H1 (cell line): ENCODE measurements around the gene BRCC3. TPM values are rescaled to one million over a fixed set of nuclear protein-coding genes. Genes with fewer than 3 reads are reported as not detected.

Source experiments
- CTCF ChIA-PET: fragments of 300-600 bp; sonication (Branson Sonifier 250); formaldehyde crosslinking; loops from one replicate; lab custom pipeline; 2021; ENCODE audit not compliant: partially characterized antibody; lab: Charles Lee
- POLR2A ChIA-PET: fragments of 300-600 bp; sonication (Branson Sonifier 250); formaldehyde crosslinking; loops from one replicate; lab custom pipeline; 2021; ENCODE audit warnings: inconsistent platforms; ENCODE audit not compliant: partially characterized antibody; lab: Charles Lee
- DNase-seq, 2 experiments: peaks; one replicate each; pipeline versions ENCODE4 v3.0.0 to v3.0.0-alpha.2; 2010 to 2022; ENCODE audit warnings: low spot score in 2 of 2, low read depth in 1 of 2, mixed read lengths in 1 of 2
- FAIRE-seq: peaks from 2 replicates; lab custom pipeline; 2011; peaks lifted over from hg19 to GRCh38; lab: Jason Lieb, UNC
- H2AFZ ChIP-seq: 2 replicates; pipeline ENCODE4 v1.8.1; 2012; ENCODE audit warnings: low read length, inconsistent platforms
- H2AK5ac ChIP-seq: 2 replicates; pipeline ENCODE4 v1.6.1; 2013; ENCODE audit warnings: low read depth, low read length
- H2BK120ac ChIP-seq: replicated peaks from 2 replicates; pipeline ENCODE3; 2013; ENCODE audit warnings: low read depth, low read length, inconsistent platforms
- H2BK12ac ChIP-seq: 2 replicates; pipeline ENCODE4 v1.6.1; 2013; ENCODE audit warnings: low read depth, low read length
- H2BK15ac ChIP-seq: 2 replicates; pipeline ENCODE4 v1.6.1; 2013; ENCODE audit warnings: low read length
- H2BK20ac ChIP-seq: 2 replicates; pipeline ENCODE4 v1.6.1; 2013; ENCODE audit warnings: low read length
- H2BK5ac ChIP-seq: 2 replicates; pipeline ENCODE4 v1.6.1; 2013; ENCODE audit warnings: low read depth, low read length
- H3K14ac ChIP-seq: 2 replicates; pipeline ENCODE4 v1.6.1; 2013; ENCODE audit warnings: inconsistent platforms; ENCODE audit not compliant: insufficient read length
- H3K18ac ChIP-seq: 2 replicates; pipeline ENCODE4 v1.6.1; 2013; ENCODE audit warnings: low read length; ENCODE audit errors: extremely low read depth
- H3K23ac ChIP-seq: 2 replicates; pipeline ENCODE4 v1.6.1; 2013; ENCODE audit warnings: inconsistent platforms; ENCODE audit not compliant: insufficient read length
- H3K23me2 ChIP-seq: 2 replicates; pipeline ENCODE4 v1.6.1; 2013; ENCODE audit warnings: low read depth, low read length
- H3K27ac ChIP-seq: 2 replicates; pipeline ENCODE4 v1.6.1; 2011; ENCODE audit warnings: low read depth, low read length, inconsistent platforms
- H3K27me3 ChIP-seq, 4 experiments: replicated peaks in 1 of 4; 1 replicate in 1 of 4; 2 replicates in 3 of 4; pipeline versions ENCODE4 v1.6.1 to v1.8.1; 2011 to 2013; ENCODE audit warnings: low read length in 3 of 4, mild to moderate bottlenecking in 3 of 4, inconsistent platforms in 2 of 4, mixed read lengths in 2 of 4, moderate library complexity in 1 of 4; ENCODE audit not compliant: control insufficient read depth in 3 of 4, insufficient read depth in 3 of 4; ENCODE audit errors: extremely low read depth in 1 of 4
- H3K36me3 ChIP-seq, 4 experiments: 2 replicates each; pipeline versions ENCODE4 v1.6.1 to v1.8.1; 2011 to 2013; ENCODE audit warnings: mild to moderate bottlenecking in 4 of 4, low read length in 3 of 4, moderate library complexity in 2 of 4, control low read depth in 1 of 4, inconsistent platforms in 1 of 4; ENCODE audit not compliant: insufficient read depth in 4 of 4, control insufficient read depth in 2 of 4
- H3K4ac ChIP-seq: replicated peaks from 2 replicates; pipeline ENCODE3; 2013; ENCODE audit warnings: low read length, low read depth, mixed read lengths, inconsistent platforms; ENCODE audit not compliant: insufficient read length
- H3K4me1 ChIP-seq, 4 experiments: replicated peaks in 1 of 4; 1 replicate in 1 of 4; 2 replicates in 3 of 4; pipeline versions ENCODE4 v1.6.1 to v1.8.1; 2011 to 2013; ENCODE audit warnings: low read length in 3 of 4, inconsistent platforms in 2 of 4, mixed read lengths in 1 of 4; ENCODE audit not compliant: insufficient read depth in 4 of 4, control insufficient read depth in 3 of 4
- H3K4me2 ChIP-seq, 2 experiments: 2 replicates each; pipeline versions ENCODE4 v1.6.1 to v1.8.1; 2011 to 2013; ENCODE audit warnings: low read depth in 2 of 2, low read length in 2 of 2, control low read depth in 1 of 2, inconsistent platforms in 1 of 2, mild to moderate bottlenecking in 1 of 2; ENCODE audit not compliant: insufficient read depth in 1 of 2
- H3K4me3 ChIP-seq, 4 experiments: fragments of 200-600, 300-600 bp in 1 of 4; sonication (generic), shearing (Covaris generic), sonication (Bioruptor Twin) in 1 of 4; 2 replicates each; pipeline versions ENCODE4 v1.5.1 to v1.8.1; 2011 to 2016; ENCODE audit warnings: low read length in 4 of 4, low read depth in 3 of 4, control low read depth in 2 of 4, inconsistent platforms in 2 of 4, mild to moderate bottlenecking in 2 of 4, mixed read lengths in 1 of 4, moderate library complexity in 1 of 4; ENCODE audit not compliant: insufficient read depth in 2 of 4; ENCODE audit errors: extremely low read depth in 1 of 4
- H3K56ac ChIP-seq: replicated peaks from 2 replicates; pipeline ENCODE3; 2013; ENCODE audit warnings: low read depth, mild to moderate bottlenecking, mixed read lengths, low read length, inconsistent platforms; ENCODE audit not compliant: insufficient read length
- H3K79me1 ChIP-seq: 2 replicates; pipeline ENCODE4 v1.6.1; 2013; ENCODE audit warnings: low read depth, low read length, control low read depth
- H3K79me2 ChIP-seq, 2 experiments: 2 replicates each; pipeline versions ENCODE4 v1.6.1 to v1.8.1; 2012 to 2013; ENCODE audit warnings: low read length in 2 of 2, mild to moderate bottlenecking in 2 of 2, inconsistent platforms in 1 of 2; ENCODE audit not compliant: insufficient read depth in 2 of 2, control insufficient read depth in 1 of 2
- H3K9ac ChIP-seq, 4 experiments: replicated peaks in 1 of 4; 1 replicate in 1 of 4; 2 replicates in 3 of 4; pipeline versions ENCODE4 v1.6.1 to v1.8.1; 2011 to 2013; ENCODE audit warnings: low read depth in 3 of 4, low read length in 3 of 4, control low read depth in 2 of 4, mild to moderate bottlenecking in 2 of 4, moderate library complexity in 2 of 4, inconsistent platforms in 1 of 4; ENCODE audit errors: extremely low read depth in 1 of 4
- H3K9me3 ChIP-seq, 2 experiments: 2 replicates each; pipeline versions ENCODE4 v1.6.1 to v1.8.1; 2012 to 2013; ENCODE audit warnings: mild to moderate bottlenecking in 2 of 2, moderate library complexity in 2 of 2, control low read depth in 1 of 2, inconsistent platforms in 1 of 2, low read depth in 1 of 2, low read length in 1 of 2, mixed read lengths in 1 of 2; ENCODE audit not compliant: insufficient read depth in 2 of 2
- H4K20me1 ChIP-seq, 2 experiments: replicated peaks in 1 of 2; 2 replicates each; pipeline versions ENCODE3 to v1.8.1; 2011 to 2013; ENCODE audit warnings: inconsistent platforms in 2 of 2, low read length in 2 of 2, mild to moderate bottlenecking in 1 of 2; ENCODE audit not compliant: insufficient read depth in 2 of 2, control insufficient read depth in 1 of 2
- H4K5ac ChIP-seq: 2 replicates; pipeline ENCODE4 v1.6.1; 2013; ENCODE audit warnings: low read length, low read depth, mixed read lengths, inconsistent platforms; ENCODE audit not compliant: insufficient read length
- H4K8ac ChIP-seq: 2 replicates; pipeline ENCODE4 v1.8.0; 2013; ENCODE audit warnings: mild to moderate bottlenecking, moderate library complexity, low read length, inconsistent platforms; ENCODE audit not compliant: insufficient read depth; ENCODE audit errors: extremely low read depth
- H4K91ac ChIP-seq: replicated peaks from 2 replicates; pipeline ENCODE3; 2013; ENCODE audit warnings: low read length, mixed read lengths, inconsistent platforms; ENCODE audit not compliant: insufficient read length
- BACH1 ChIP-seq: IDR thresholded peaks from 2 replicates; pipeline ENCODE4 v1.6.1; 2012; ENCODE audit warnings: low read length, improper control_type of control experiment
- CHD2 ChIP-seq: IDR thresholded peaks from 2 replicates; pipeline ENCODE4 v1.6.1; 2012; ENCODE audit warnings: low read length, improper control_type of control experiment
- CTBP2 ChIP-seq: IDR thresholded peaks from 2 replicates; pipeline ENCODE4 v1.7.0; 2011; ENCODE audit warnings: borderline replicate concordance, mild to moderate bottlenecking, moderate library complexity, mixed read lengths, low read length; ENCODE audit not compliant: insufficient read depth, insufficient read length
- FOSL1 ChIP-seq: IDR thresholded peaks from 2 replicates; pipeline ENCODE4 v1.6.1; 2011; ENCODE audit warnings: mild to moderate bottlenecking, low read depth, low read length, moderate library complexity; ENCODE audit not compliant: insufficient read depth
- KDM1A ChIP-seq: fragments of 200-600, 300-600 bp; sonication (generic); IDR thresholded peaks from 2 replicates; pipeline ENCODE4 v1.7.1; 2016; ENCODE audit warnings: mild to moderate bottlenecking, low read length, borderline replicate concordance
- POU5F1 ChIP-seq: IDR thresholded peaks from 2 replicates; pipeline ENCODE4 v1.6.1; 2011; ENCODE audit warnings: low read depth, mild to moderate bottlenecking, low read length, moderate library complexity
- RAD21 ChIP-seq, 2 experiments: IDR thresholded peaks in 1 of 2; conservative IDR thresholded peaks in 1 of 2; 2 replicates each; pipeline ENCODE4 v1.6.1; 2011; ENCODE audit warnings: low read depth in 2 of 2, low read length in 2 of 2, improper control_type of control experiment in 1 of 2, inconsistent platforms in 1 of 2, mild to moderate bottlenecking in 1 of 2, moderate library complexity in 1 of 2
- RBBP5 ChIP-seq: IDR thresholded peaks from 2 replicates; pipeline ENCODE4 v1.7.1; 2012; ENCODE audit warnings: low read depth, mild to moderate bottlenecking, inconsistent platforms, low read length, moderate library complexity, borderline replicate concordance
- SIRT6 ChIP-seq: IDR thresholded peaks from one replicate; pipeline ENCODE4 v1.7.1; 2012; ENCODE audit warnings: low read length, inconsistent platforms
- SIX5 ChIP-seq: IDR thresholded peaks from 2 replicates; pipeline ENCODE4 v1.6.1; 2011; ENCODE audit warnings: mild to moderate bottlenecking, low read depth, low read length
- WGBS, 2 experiments: shearing (Covaris generic) in 1 of 2; methylation state at CpG; one replicate each; pipeline versions ENCODE4 v1.1.6 to v1.1.7; 2013 to 2015; ENCODE audit warnings: low lambda C conversion rate in 2 of 2, mixed read lengths in 2 of 2, inconsistent platforms in 1 of 2, low coverage in 1 of 2, missing lambda C conversion rate in 1 of 2; ENCODE audit not compliant: insufficient replicate concordance in 2 of 2, insufficient coverage in 1 of 2, insufficient read length in 1 of 2; ENCODE audit errors: extremely low coverage in 1 of 2, missing lambda C conversion rate in 1 of 2; 5-methylcytosine and 5-hydroxymethylcytosine counted together
- polyA plus RNA-seq, 7 experiments: library from polyadenylated mRNA; depleted of rRNA in 3 of 7; stranded (reverse) in 5 of 7; unstranded in 2 of 7; fragments of >200 nt in 5 of 7; fragments of 200-250 nt in 2 of 7; gene quantifications; 1 replicate in 5 of 7; 2 replicates in 1 of 7; 4 replicates in 1 of 7; pipeline versions ENCODE4 v1.2.1 to v1.2.3, GENCODE V29; 2011 to 2013; ENCODE audit warnings: missing spikeins in 2 of 7, mixed read lengths in 2 of 7
- total RNA-seq: library from RNA; stranded (reverse); fragmentation: NEBNext Ultra II Directional; extraction: Animal tissue kit (Norgen Biotek cat#: 25700); gene quantifications from 2 replicates; pipeline ENCODE4 v1.2.1, GENCODE V29; 2021
- TF ChIP-seq, protein P1 (sequence below): IDR thresholded peaks from 2 replicates; pipeline ENCODE4 v1.6.1; 2011; ENCODE audit warnings: low read length, improper control_type of control experiment

Gene BRCC3
- total and polyA plus RNA-seq, 2 of the 8 experiments (the other 6 are each of a cell fraction or from before 2014, with no cell fraction given) = 13.1 to 23.2 TPM

DNA sequence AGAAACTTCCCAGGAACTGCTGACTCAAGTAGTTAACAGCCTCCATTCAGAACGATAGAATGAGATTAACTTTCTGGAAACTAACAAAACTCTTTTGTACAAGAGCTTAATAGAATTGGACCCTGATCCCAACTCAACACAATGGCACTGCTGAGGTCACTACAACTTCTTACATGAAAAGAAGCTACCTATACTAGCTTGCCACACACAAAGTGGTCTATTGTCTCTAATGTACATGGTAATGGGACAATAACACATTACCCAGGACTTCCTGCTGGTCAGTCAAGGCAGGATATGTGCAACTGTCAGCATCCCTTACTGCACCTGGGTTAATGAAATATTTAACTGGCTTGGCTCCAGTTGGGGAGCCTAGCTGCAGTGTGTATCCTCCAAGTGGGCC is 56.2 kb downstream of the BRCC3 start:
- Histone ChIP-seq H3K56ac (no peak overlapping the region), H3K23ac (no peak overlapping the region), H2BK5ac (no peak overlapping the region), H2AFZ (no peak overlapping the region), H3K4me2 (no peak overlapping the region), H3K79me2 (no peaks in the 10 kb centered on the region), H3K9ac (no peak overlapping the region), H4K91ac (no peak overlapping the region), H3K27me3 (no peaks in the 10 kb centered on the region), H3K9me3 (no peaks in the 10 kb centered on the region), H3K36me3 (no peaks in the 10 kb centered on the region), H2BK20ac (no peak overlapping the region), H3K4me1 (no peaks in the 10 kb centered on the region), H3K4me3 (no peak overlapping the region), H2BK12ac (no peak overlapping the region), H2AK5ac (no peak overlapping the region), H3K79me1 (no peaks in the 10 kb centered on the region), H3K14ac (no peak overlapping the region), H2BK15ac (no peak overlapping the region), H4K5ac (no peak overlapping the region), H2BK120ac (no peak overlapping the region), H3K18ac (no peak overlapping the region), H3K23me2 (no peaks in the 10 kb centered on the region), H4K20me1 (no peaks in the 10 kb centered on the region), H3K27ac (no peak overlapping the region), H4K8ac (no peak overlapping the region), H3K4ac (no peak overlapping the region)
- ChIA-PET POLR2A (no interaction called here), CTCF (interaction anchor here (1.7 kb wide), 1 partner anchor 14 kb away, joined by 3 read pairs; no protein-coding TSS in a partner anchor)
- 91% methylated on average over 1 of the region's 1 CpG; no CpG with 5 or more reads in 1 of the 2 experiments for WGBS, 2 experiments
- DNase-seq (no peak), FAIRE-seq (no peak)
- TF ChIP-seq BACH1 (no peak), SIX5 (no peak), CHD2 (no peak), SIRT6 (no peak), CTBP2 (no peak), RAD21 (IDR thresholded peaks at IDR 0.05 in 1 of 2, conservative IDR thresholded peaks at IDR 0.05 in 1 of 2; ENCODE audit: low read depth in 2 of 2, low read length in 2 of 2) (no peak), RBBP5 (no peak), FOSL1 (no peak), KDM1A (no peak), POU5F1 (no peak)
- TF ChIP-seq, protein P1, sequence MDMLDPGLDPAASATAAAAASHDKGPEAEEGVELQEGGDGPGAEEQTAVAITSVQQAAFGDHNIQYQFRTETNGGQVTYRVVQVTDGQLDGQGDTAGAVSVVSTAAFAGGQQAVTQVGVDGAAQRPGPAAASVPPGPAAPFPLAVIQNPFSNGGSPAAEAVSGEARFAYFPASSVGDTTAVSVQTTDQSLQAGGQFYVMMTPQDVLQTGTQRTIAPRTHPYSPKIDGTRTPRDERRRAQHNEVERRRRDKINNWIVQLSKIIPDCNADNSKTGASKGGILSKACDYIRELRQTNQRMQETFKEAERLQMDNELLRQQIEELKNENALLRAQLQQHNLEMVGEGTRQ = no peak
